ENCODE data around the gene GRID1. TPM values are rescaled to one million over a fixed set of nuclear protein-coding genes. Genes with fewer than 3 reads are reported as not detected.

GRID1 gene
- total and polyA plus RNA-seq, 10 of the 15 experiments (the other 5 are each of a cell fraction or from before 2014, with no cell fraction given): 0.04 to 0.62 (median 0.08) TPM; not detected in 5

DNA sequence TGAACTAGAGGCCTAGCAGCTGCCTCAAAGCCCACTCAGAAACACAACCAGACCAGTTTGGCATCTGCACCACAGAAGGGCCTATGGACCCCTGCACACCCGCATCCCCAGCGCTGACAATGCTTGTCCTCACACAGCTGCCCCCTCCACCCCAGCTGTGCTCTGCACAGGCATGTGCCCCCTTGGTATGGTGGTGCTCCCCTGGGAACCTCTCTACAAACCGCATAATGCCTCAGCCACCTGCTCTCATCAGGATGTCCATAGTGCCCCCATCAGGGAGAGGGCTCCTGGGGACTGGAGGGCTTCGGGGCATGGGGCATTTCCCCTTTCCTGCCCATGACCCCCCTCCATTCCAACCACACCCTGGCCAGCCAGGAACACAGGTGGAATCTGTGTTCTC, 347.5 kb downstream of the GRID1 start (continued):
- TF ChIP-seq, protein P1, sequence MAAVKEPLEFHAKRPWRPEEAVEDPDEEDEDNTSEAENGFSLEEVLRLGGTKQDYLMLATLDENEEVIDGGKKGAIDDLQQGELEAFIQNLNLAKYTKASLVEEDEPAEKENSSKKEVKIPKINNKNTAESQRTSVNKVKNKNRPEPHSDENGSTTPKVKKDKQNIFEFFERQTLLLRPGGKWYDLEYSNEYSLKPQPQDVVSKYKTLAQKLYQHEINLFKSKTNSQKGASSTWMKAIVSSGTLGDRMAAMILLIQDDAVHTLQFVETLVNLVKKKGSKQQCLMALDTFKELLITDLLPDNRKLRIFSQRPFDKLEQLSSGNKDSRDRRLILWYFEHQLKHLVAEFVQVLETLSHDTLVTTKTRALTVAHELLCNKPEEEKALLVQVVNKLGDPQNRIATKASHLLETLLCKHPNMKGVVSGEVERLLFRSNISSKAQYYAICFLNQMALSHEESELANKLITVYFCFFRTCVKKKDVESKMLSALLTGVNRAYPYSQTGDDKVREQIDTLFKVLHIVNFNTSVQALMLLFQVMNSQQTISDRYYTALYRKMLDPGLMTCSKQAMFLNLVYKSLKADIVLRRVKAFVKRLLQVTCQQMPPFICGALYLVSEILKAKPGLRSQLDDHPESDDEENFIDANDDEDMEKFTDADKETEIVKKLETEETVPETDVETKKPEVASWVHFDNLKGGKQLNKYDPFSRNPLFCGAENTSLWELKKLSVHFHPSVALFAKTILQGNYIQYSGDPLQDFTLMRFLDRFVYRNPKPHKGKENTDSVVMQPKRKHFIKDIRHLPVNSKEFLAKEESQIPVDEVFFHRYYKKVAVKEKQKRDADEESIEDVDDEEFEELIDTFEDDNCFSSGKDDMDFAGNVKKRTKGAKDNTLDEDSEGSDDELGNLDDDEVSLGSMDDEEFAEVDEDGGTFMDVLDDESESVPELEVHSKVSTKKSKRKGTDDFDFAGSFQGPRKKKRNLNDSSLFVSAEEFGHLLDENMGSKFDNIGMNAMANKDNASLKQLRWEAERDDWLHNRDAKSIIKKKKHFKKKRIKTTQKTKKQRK (IDR thresholded peaks at IDR 0.05; ENCODE audit: low read depth, low read length): no peak
- TF ChIP-seq NR2F1 (conservative IDR thresholded peaks at IDR 0.05): no peak
- TF ChIP-seq FOXM1 (IDR thresholded peaks at IDR 0.05; ENCODE audit: low read depth, low read length): no peak
- TF ChIP-seq EP300 (IDR thresholded peaks at IDR 0.05; ENCODE audit: borderline replicate concordance in 1 of 2, control insufficient read depth in 1 of 2, low read depth in 2 of 2, low read length in 2 of 2): no peak
- no peak for TF ChIP-seq GABPA (IDR thresholded peaks at IDR 0.05; ENCODE audit: low read depth)
- TF ChIP-seq BACH1 (IDR thresholded peaks at IDR 0.05; ENCODE audit: borderline replicate concordance): no peak
- no peak for TF ChIP-seq ZNF274 (IDR thresholded peaks at IDR 0.05; ENCODE audit: insufficient read depth, insufficient read length)
- TF ChIP-seq ATF3 (IDR thresholded peaks at IDR 0.05; ENCODE audit: borderline replicate concordance, extremely low read depth, low read depth, low read length): no peak
- no peak for TF ChIP-seq CEBPB (IDR thresholded peaks at IDR 0.05; ENCODE audit: borderline replicate concordance in 1 of 2, low read depth in 2 of 2, low read length in 2 of 2)
- no peak for TF ChIP-seq BMI1 (IDR thresholded peaks at IDR 0.05; ENCODE audit: borderline replicate concordance)
